DOHH2 (cell line): ENCODE results near the gene CBLN1.

Experiments used
- H3F3A ChIP-seq: fragments of 200-600 bp; sonication (generic), shearing (Covaris generic); 2 replicates; pipeline ENCODE4 v1.6.0; 2016; ENCODE audit warnings: antibody characterized with exemption, mild to moderate bottlenecking; ENCODE audit not compliant: control insufficient read depth, insufficient read depth
- H3K27ac ChIP-seq: fragments of 200-600 bp; sonication (generic); 2 replicates; pipeline ENCODE4 v1.5.1; 2014; ENCODE audit warnings: low read depth, mild to moderate bottlenecking, low read length, moderate library complexity
- H3K27me3 ChIP-seq: fragments of 200-600 bp; sonication (generic); 2 replicates; pipeline ENCODE4 v1.6.1; 2014; ENCODE audit warnings: mild to moderate bottlenecking, low read length, mixed read lengths; ENCODE audit not compliant: control insufficient read depth
- H3K36me3 ChIP-seq: fragments of 200-600 bp; sonication (generic); 2 replicates; pipeline ENCODE4 v1.6.1; 2014; ENCODE audit warnings: mild to moderate bottlenecking, low read length, moderate library complexity, mixed read lengths; ENCODE audit not compliant: control insufficient read depth
- H3K4me1 ChIP-seq: fragments of 200-600 bp; sonication (generic); 2 replicates; pipeline ENCODE4 v1.6.1; 2014; ENCODE audit warnings: mild to moderate bottlenecking, low read length, mixed read lengths; ENCODE audit not compliant: control insufficient read depth
- H3K4me2 ChIP-seq: fragments of 200-600 bp; sonication (generic); 2 replicates; pipeline ENCODE4 v1.6.0; 2014; ENCODE audit warnings: mild to moderate bottlenecking, low read length, moderate library complexity
- H3K4me3 ChIP-seq: fragments of 200-600 bp; sonication (generic); 2 replicates; pipeline ENCODE4 v1.5.1; 2014; ENCODE audit warnings: mild to moderate bottlenecking, low read length, mixed read lengths
- H3K79me2 ChIP-seq: fragments of 200-600 bp; sonication (generic); 2 replicates; pipeline ENCODE4 v1.6.1; 2014; ENCODE audit warnings: mild to moderate bottlenecking, low read length, mixed read lengths; ENCODE audit not compliant: control insufficient read depth
- H3K9me2 ChIP-seq: fragments of 200-600 bp; sonication (generic); replicated peaks from 2 replicates; pipeline ENCODE4 v1.6.1; 2014; ENCODE audit warnings: mild to moderate bottlenecking, low read length, mixed read lengths; ENCODE audit not compliant: control insufficient read depth
- H3K9me3 ChIP-seq: fragments of 200-600 bp; sonication (generic); 2 replicates; pipeline ENCODE4 v1.6.1; 2014; ENCODE audit warnings: antibody characterized with exemption, low read length, mixed read lengths; ENCODE audit not compliant: control insufficient read depth, insufficient read depth
- H4K20me1 ChIP-seq: fragments of 200-600 bp; sonication (generic); 2 replicates; pipeline ENCODE4 v1.6.0; 2014; ENCODE audit warnings: low read depth, mild to moderate bottlenecking, antibody characterized with exemption, low read length, moderate library complexity; ENCODE audit not compliant: control insufficient read depth, insufficient read depth
- CTCF ChIP-seq: fragments of 200-600 bp; sonication (generic); IDR thresholded peaks from one replicate; pipeline ENCODE4 v1.5.1; 2014; ENCODE audit warnings: antibody characterized with exemption, mild to moderate bottlenecking, low read depth, low read length; ENCODE audit not compliant: poor library complexity, severe bottlenecking
- EZH2phosphoT487 ChIP-seq: fragments of 200-600 bp; sonication (generic); IDR thresholded peaks from 2 replicates; pipeline ENCODE4 v1.6.1; 2017; ENCODE audit warnings: borderline replicate concordance, mild to moderate bottlenecking, antibody characterized with exemption, low read length, moderate library complexity, mixed read lengths

Gene CBLN1

DNA sequence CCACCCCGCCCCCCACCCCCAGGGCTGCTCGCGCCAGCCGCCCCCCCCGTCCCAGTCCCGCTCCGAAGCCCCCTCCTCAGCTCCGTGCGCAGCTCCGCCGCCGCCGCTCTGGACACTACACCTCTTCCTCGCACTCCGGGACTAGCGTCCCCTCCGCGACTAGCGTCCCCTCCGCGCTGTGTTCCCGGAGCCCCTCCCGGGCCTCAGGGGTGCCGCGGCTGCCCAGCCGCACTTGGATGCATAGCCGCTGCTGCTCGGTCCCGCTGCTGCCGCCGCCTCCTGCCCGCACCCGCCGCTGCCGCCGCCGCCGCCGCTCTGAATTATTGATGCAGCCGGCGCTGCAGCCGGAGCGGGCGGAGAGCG lies at the start of gene CBLN1:
Gene CBLN1 (minus strand): TSS at position 359 of the 363 bp plus-strand sequence. CDS start 373 bp downstream, outside the sequence.
- Histone ChIP-seq H4K20me1 (no peaks in the 10 kb centered on the region), H3K4me3 (no peak within 1 kb of the TSS), H3F3A (no peaks in the 10 kb centered on the region), H3K27ac (no peak within 1 kb of the TSS), H3K9me2 (no peaks in the 10 kb centered on the region), H3K27me3 (peaks cover 3% of the 10 kb centered on the region), H3K79me2 (no peaks in the 10 kb centered on the region), H3K4me1 (no peaks in the 10 kb centered on the region), H3K36me3 (no peaks in the 10 kb centered on the region), H3K9me3 (no peaks in the 10 kb centered on the region), H3K4me2 (peak within 1 kb of the TSS; percentile 27; the same call in 1 of the 2 replicates)
- TF ChIP-seq EZH2phosphoT487 (no peak), CTCF (no peak)

DNA sequence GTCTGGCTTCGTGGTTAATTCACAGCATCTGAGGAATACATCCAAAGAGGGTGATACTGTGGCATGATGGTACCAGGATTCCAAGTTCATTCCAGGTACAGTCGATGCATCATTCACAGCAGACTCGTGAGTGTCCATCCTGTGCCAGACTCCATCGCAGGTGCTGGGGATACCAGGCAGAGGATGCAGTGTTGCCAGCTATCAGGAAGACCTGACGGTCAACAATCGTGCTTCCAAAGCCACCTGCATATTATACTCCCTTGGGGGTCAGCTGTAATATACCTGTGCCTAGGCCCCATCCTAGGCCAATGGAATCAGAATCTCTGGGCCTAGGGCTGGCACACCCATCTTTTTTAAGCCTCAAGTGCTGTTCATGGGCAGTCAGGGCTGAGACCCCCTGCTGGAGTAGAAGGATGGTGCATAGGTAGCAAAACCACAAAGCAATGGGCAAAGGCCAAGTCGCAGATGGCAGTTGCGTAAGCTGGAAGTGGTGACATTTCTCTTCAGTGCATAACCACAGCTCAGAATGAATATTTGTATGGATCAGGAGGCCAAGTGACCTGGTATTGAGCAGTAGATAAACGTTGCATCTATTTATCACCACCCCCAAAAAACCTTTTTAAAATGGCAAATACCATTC lies 49.0 kb upstream of the CBLN1 start:
- TF ChIP-seq EZH2phosphoT487 (no peak), CTCF (no peak)
- no peaks in the 10 kb centered on the region for H3F3A ChIP-seq
- no peaks in the 10 kb centered on the region for H3K9me2 ChIP-seq
- H3K36me3 ChIP-seq: no peaks in the 10 kb centered on the region
- no peaks in the 10 kb centered on the region for H3K27me3 ChIP-seq
- H3K4me1 ChIP-seq: no peaks in the 10 kb centered on the region
- no peaks in the 10 kb centered on the region for H3K79me2 ChIP-seq
- no peak overlapping the region for H3K4me3 ChIP-seq
- H3K4me2 ChIP-seq: no peak overlapping the region
- H4K20me1 ChIP-seq: no peaks in the 10 kb centered on the region
- H3K9me3 ChIP-seq: no peaks in the 10 kb centered on the region
- H3K27ac ChIP-seq: no peak overlapping the region

DNA sequence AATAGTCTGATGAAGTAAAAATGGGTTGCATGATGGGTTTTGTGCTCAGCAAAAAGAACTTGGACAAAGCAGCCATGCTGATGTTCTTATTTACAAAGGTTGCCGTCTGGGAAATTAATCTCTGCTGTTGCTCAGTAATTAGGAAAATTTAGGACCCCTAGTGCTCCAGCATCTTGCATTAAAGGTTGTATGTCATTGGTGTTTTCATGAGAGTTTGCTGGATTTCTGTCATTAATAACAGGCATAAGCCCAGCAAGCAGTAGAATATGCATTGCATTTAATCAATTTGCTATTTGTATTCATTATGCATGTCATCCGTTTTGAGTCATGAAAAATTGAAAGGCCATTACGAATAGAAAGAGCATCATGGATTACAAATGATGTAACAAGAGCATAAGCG lies 46.7 kb upstream of the CBLN1 start:
- no peaks in the 10 kb centered on the region for H3K4me1 ChIP-seq
- no peaks in the 10 kb centered on the region for H3F3A ChIP-seq
- no peak overlapping the region for H3K4me3 ChIP-seq
- H3K27ac ChIP-seq: no peak overlapping the region
- H3K9me2 ChIP-seq: no peaks in the 10 kb centered on the region
- H4K20me1 ChIP-seq: no peaks in the 10 kb centered on the region
- no peaks in the 10 kb centered on the region for H3K79me2 ChIP-seq
- no peaks in the 10 kb centered on the region for H3K27me3 ChIP-seq
- no peak overlapping the region for H3K4me2 ChIP-seq
- no peaks in the 10 kb centered on the region for H3K36me3 ChIP-seq
- H3K9me3 ChIP-seq: no peaks in the 10 kb centered on the region
- TF ChIP-seq CTCF: no peak
- TF ChIP-seq EZH2phosphoT487: no peak
